Posterior cingulate gyrus (tissue), 11 donors: ENCODE results near the gene ACD.

ENCODE experiments used
- DNase-seq, 10 donors: peaks; one replicate each; pipeline versions ENCODE4 v3.0.0 to v3.0.0-alpha.2; 2020 to 2021; ENCODE audit warnings: mixed read lengths in 3 of 10
- intact Hi-C: fragments of 100-400 bp; cut with DNase I; formaldehyde crosslinking; loops from one replicate; pipeline ENCODE4 v1.15.1; 2023

Gene ACD

DNA sequence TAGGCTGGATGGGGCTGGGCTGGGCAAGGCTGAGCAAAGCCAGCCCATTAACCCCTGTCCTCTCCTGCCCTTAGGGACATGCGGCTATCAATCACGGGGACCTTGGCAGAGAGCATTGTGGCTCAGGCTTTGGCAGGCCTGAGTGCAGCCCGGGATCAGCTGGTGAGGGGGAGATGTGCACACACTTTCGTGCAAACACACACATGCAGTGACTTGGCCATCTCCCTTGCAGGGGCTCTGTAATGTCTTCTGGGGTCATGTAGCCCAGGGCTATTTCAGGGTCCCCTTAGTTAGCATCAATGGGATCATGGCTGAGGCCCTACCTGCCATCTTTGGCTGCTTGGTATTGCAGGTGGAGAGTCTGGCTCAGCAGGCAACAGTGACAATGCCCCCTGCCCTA is 8.2 kb downstream of the ACD start:
- intact Hi-C loops: no loop called here

DNA sequence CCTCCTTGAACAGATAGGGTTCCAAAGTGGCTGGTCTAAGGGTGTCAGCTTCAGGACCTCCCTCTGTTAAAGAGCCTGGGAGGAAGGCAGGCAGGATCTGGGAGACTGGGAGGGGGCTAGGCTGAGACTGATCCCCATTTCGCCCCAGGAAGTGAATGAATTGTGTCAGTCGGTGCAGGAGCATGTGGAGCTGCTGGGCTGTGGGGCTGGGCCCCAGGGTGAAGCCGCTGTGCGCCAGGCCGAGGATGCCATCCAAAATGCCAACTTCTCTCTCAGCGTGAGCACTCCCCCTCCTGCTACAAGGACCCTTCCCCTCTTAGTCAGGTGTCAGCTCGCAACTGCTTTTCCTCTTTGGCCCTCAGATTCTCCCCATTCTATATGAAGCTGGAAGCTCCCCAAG is 9.0 kb downstream of the ACD start:
- intact Hi-C loops: no loop called here
- peak in 1 of 10 donors; percentile 58 for DNase-seq

More for the DNA sequence above, 8.2 kb downstream of the ACD start:
- peak in 1 of 10 donors; percentile 51 for DNase-seq

DNA sequence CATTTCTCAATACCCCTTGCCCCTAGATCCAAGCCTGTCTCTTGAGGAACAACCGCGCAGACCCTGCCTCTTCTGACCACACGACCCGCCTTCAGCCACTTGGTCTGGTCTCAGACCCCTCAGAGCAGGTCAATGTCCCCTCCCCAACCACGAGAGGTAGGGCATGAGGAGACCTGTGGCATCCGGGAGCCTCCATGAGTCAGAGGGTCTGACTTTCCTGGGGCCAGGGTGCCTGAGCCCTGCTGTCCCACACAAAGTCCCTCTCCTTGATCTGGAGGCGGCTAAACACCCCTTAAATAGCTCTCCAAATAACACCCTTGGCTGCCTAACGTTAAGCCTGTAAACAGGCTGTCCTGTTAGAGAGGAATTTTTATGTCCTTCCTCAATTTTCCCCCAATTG is 10.0 kb downstream of the ACD start:
- DNase-seq: no peak
- intact Hi-C loops: no loop called here

DNA sequence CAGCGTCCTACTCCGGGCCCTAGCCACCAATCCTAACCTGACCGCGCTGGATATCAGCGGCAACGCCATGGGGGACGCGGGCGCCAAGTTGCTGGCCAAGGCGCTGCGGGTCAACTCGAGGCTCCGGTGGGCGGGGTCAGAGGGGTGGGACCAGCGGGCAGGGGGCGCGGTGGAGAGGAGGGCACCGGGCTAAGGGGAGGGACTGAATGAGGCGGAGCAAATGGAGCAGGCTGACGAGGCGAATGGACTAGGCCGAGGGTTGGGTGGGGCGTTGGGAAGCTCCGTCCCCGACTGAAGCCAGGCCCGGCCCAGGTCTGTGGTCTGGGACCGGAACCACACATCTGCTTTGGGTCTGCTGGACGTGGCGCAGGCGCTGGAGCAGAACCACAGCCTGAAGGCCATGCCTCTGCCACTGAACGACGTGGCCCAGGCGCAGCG is 10.5 kb downstream of the ACD start:
- DNase-seq: peak in 1 of 10 donors; percentile 82
- intact Hi-C loops: no loop called here

DNA sequence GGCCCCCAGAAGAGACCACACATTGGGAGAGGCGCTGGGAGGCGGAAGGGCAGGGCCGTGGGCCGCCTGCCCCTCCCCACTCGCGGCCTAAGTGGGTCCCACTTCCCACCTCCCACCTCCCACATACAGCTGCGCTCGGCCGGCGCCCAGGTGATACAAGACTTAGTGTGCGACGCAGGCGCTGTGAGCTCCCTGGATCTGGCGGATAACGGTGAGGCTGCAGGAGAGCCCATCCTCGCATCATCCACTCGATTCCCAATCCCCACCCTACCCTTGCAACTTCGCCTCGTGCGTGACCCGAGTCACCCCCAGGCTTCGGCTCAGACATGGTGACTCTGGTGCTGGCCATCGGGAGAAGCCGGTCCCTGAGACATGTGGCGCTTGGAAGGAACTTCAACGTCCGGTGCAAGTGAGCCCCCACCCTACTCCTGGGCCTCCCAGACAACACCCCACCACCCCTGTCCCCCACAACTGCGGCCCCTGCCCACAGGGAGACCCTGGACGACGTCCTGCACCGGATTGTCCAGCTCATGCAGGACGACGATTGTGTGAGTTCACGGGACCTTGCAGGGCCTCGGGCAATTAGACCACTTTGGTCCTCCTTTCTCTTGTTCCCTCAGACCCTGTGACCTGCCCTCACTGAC is 11.2 kb downstream of the ACD start:
- intact Hi-C loops: no loop called here
- peak in 2 of 10 donors; percentile 74 to 78 for DNase-seq

DNA sequence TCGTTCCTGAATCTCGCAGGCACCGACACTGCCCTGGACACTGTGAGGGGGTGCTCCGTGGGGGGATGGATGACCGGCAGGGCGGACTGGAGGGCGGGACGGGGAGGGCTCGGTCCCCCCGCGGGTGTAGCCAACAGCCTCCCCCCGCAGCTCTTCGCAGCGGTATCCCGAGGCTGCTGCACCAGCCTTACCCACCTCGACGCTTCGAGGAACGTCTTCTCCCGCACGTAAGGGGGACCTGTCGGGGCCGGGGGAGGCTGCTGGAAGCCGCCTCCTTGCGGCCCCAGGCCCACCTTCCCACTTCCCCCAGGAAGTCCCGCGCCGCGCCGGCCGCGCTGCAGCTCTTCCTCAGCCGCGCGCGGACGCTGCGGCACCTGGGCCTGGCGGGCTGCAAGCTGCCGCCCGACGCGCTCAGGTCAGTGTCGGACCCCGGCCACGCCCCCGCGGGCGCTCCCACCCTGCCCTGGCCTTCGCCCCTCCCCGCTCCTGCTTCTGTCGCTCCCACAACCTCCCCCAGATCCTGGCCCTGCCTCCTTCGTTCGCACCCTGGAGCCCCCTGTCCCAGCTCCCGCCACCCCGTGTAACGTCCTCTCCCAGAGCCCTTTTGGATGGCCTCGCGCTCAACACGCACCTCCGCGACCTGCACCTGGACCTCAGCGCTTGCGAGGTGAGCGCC is 11.8 kb downstream of the ACD start:
- intact Hi-C loops: no loop called here
- DNase-seq: no peak

DNA sequence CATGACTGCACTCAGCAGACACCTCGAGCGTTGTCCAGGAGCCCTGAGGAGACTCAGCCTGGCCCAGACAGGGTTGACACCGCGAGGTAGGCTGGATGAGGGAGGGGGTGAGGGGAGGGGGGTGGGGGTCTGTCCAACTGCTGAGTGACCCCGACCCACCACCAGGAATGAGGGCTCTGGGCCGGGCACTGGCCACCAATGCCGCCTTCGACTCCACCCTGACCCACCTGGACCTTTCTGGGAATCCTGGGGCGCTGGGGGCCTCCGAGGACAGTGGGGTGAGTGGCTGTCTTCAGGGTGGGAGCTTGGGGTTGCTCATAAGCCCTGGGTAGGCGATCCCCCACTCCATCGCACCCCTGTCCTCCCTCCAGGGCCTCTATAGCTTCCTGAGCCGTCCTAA is 12.4 kb downstream of the ACD start:
- peak in 2 of 10 donors; percentile 65 to 79 for DNase-seq
- intact Hi-C loops: no loop called here

DNA sequence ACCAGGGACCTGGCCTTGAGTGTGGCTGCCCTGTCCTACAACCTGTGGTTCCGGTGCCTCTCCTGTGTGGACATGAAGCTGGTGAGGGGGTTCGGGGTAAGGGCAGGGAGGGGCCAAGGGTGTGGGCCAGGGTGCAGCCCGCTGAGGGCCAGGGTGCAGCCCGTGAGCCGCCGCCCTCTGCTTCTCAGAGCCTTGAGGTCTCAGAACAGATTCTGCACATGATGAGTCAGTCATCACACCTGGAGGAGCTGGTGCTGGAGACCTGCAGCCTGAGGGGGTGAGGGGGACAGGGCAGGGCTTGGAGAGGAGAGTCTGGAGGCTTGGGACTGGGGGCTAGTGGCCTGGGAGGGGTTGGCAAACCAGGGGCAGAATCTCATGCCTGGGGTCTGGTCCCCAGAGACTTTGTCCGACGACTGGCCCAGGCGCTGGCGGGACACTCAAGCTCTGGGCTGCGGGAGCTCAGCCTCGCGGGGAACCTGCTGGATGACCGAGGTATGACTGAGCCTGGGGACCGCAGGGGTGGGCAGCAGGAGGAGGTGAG is 12.9 kb downstream of the ACD start:
- intact Hi-C loops: no loop called here
- DNase-seq: peak in 2 of 10 donors; percentile 62 to 84

DNA sequence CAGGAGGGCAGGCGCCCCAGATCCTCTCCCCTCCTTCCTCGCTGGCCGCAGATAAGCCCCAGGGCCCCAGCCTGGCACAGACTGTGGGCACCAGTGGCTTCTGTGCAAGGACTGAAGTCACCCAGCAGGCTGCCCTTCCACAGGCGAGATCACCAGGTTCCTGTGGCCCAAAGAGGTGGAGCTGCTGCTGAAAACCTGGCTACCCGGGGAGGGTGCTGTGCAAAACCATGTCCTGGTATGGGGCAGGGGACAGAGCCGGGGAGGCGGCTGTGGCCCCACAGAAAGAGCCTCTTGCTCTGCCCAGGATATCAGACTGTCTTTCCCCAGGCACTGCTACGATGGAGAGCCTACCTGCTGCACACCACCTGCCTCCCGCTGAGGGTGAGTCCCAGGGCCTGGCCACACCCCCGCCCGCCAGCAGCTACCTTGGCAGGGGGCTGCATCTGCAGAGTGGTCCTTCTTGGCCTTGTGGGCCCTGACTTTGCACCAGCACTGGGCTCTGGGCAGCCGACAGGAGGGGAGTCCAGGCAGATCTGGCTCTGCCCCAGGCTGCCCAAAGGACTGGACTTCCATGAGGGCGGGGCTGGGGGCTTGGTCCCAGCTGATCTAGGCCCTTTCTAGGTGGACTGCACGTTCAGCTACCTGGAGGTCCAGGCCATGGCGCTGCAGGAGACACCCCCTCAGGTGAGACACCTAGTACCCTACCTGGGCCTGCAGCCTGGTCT is 14.5 kb downstream of the ACD start:
- intact Hi-C loops: no loop called here
- peak in 3 of 10 donors; percentile 61 to 82 (median 77) for DNase-seq

DNA sequence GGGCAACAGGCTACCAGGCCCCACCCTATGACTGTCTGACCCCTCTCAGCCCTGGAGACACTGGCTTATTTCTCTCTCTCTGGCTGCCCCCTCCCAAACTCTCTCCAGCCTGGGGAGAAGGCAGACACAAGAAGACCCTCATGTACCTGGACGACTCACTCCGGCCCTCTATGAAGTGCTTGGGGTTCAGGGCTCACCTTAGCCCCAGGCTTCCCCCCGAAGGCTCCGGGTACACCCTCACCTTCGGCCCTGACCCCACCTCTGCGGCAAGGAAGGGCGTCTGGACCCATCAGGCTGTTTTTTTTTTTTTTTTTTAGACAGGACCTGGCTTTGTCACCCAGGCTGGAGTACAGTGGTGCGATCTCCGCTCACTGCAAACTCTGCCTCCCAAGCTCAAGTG is 16.0 kb downstream of the ACD start:
- DNase-seq: peak in 3 of 10 donors; percentile 0 to 73 (median 6)
- intact Hi-C loops: no loop called here

DNA sequence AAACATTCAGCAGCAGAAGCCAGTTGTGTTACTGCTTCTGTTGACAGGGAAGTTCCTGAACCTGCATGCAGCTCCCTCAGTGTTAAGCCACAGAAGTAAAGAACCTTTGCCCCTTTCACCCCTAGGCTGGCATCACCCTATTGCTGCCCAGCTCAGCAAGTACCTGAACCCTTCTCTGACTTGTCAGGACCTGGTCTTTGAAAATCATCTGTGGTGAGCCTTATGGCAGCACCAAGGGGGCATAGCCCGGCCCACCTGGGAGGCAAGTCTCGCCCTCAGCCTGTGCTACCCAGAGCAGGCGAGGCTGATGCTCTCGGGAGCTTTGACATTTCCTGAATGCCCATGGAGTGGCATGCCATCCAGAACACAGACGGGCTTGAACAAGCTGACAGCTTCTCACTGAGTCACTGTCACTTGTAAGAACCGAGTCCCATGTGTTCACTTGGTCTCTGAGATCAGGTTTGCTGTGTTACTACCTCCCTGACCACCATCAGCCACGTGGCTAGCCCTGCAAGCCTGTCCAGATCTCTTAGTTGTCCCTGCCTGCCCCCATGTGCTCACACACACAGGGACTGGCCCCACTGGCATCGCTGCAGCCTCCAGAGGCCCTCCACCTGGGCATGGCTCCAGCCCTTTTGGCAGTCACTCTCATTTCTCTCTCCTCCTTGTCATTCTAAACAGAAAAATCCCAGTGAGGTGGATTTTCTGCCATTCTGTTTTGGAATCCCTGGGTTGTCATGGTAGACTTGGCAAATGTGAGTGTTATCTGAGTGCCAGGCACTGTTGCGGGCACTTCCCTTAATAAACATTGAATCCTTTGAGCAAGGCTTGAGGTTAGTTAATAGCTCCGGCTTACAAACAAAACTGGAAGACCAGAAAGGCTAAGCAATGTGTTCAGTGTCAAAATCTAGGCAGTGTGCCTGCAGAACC is 18.0 kb downstream of the ACD start:
- intact Hi-C loops: no loop called here
- peak in 9 of 10 donors; percentile 44 to 93 (median 77) for DNase-seq

DNA sequence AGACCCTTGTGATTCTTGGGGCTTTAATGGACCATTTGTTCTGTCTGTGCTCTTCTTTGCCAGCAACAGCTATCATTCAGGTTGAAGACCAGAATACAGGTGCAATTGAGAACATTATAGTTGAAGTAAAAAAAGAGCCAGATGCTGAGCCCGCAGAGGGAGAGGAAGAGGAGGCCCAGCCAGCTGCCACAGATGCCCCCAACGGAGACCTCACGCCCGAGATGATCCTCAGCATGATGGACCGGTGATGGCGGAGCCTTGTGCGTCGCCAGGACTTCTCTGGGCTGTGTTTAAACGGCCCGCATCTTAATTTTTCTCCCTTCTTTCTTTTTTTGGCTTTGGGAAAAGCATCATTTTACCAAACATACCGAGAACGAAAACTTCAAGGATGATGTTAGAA is 22.4 kb downstream of the ACD start:
- intact Hi-C loops: no loop called here
- peak in 2 of 10 donors; percentile 38 to 63 for DNase-seq

DNA sequence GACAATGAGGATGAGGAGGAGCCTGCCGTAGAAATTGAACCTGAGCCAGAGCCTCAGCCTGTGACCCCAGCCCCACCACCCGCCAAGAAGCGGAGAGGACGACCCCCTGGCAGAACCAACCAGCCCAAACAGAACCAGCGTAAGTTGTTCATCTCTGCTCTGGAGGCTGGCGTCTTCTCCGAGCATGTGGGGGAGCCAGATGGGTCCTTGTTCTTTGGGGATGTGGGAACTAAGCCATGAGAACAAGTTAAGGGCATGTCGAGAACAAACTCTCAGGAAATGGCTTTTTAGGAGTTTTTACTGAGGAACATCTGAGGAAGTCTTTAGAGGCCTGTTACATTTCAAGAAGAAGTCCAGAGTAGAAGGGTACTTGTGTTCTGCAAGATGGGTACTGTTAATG is 23.3 kb downstream of the ACD start:
- peak in 2 of 10 donors; percentile 40 to 73 for DNase-seq
- intact Hi-C loops: no loop called here

DNA sequence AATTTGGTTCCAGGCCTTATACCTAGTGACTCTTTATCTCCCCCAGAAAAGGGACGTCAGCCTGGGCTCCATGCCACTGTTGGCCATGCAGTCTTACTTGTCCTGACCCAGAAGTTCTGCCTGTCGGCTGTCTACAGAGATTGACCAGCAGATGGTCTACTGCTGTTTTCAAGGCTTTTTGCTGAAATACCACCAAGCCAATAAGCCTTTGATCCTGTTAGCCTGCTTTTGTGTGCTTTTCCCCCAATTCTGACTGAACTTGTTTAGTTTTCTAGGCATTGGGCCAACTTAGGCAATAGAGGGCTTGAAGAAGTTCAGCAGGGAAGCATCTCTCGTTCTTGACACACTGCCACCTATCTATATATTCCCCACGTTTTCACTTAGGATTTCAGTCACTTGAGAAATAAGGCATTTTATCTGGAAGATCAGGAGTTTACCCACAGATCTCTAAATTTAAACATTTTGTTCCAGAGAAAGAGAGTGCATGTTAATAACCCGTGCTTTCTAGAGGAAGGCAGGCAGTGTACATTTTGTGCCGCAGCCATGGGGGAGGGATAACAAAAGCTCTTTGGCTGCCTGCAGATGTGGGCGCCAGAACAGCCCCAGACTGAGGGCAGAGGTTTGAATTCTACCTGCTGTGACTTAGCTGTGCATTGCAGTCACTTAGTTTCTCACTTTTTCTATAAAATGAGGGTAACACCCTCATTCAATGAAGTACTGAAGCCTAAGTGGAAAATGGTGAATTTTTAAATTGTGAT is 27.5 kb downstream of the ACD start:
- DNase-seq: peak in 8 of 10 donors; percentile 33 to 90 (median 64)
- intact Hi-C loops: no loop called here

DNA sequence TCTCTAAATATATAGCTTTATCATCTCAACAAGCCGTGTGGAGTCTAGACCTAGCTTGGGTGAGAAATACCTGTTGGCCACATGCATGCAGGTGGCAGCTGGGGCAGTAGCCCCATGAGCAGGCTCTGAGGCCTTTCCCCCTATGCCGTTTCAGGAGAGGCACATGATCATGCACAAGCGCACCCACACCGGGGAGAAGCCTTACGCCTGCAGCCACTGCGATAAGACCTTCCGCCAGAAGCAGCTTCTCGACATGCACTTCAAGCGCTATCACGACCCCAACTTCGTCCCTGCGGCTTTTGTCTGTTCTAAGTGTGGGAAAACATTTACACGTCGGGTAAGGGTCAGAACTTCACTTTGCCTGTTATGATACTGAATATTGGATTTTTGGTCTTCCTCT is 31.8 kb downstream of the ACD start:
- intact Hi-C loops: no loop called here
- DNase-seq: no peak

DNA sequence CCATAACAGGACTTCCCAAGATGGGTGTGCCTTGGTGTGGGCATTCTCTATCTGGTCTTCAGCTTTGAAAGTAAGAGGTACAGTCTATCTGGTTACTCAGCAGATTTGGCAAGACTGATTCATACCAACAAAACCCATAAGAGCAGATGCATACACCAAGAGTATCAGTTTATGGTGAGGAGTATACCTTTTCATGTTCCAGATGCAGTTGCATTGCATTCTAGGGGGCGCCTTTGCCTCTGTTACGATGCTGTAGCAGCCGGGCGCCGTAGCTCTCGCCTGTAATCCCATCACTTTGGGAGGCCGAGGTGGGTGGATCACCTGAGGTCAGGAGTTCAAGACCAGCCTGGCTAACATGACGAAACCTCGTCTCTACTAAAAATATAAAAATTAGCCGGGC is 46.3 kb downstream of the ACD start:
- no peak for DNase-seq
- intact Hi-C loops: no loop called here

DNA sequence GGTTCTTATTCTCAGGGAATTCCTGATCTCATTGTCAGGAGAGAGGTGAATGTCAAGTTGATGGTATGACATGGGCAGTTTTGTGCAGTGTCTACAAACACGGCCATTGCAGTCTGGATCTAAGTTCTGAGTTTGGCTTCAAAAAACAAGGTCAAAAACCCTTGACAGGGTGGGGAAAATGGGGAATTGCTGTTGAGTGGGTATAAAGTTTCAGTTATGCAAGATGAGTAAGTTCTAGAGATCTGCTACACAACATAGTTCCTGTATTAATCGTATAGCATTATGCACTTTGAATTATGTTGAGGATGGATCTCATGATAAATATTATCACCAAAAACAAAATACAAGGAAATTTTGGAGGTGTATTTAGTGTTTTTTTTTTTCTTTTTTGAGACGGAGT is 51.7 kb downstream of the ACD start:
- intact Hi-C loops: no loop called here
- DNase-seq: no peak
